WERI-Rb-1 (cell line): ENCODE data around the gene FASTK.

Source experiments
- DNase-seq: peaks from one replicate; pipeline ENCODE4 v3.0.0-alpha.2; 2020
- H3K27ac ChIP-seq: fragments of 250-450 bp; sonication (Bioruptor Pico); 2 replicates; pipeline ENCODE4 v1.5.1; 2020; ENCODE audit warnings: mild to moderate bottlenecking, moderate library complexity
- H3K27me3 ChIP-seq: fragments of 250-450 bp; sonication (Bioruptor Pico); 2 replicates; pipeline ENCODE4 v1.5.1; 2021; ENCODE audit warnings: mild to moderate bottlenecking, low read depth, moderate library complexity; ENCODE audit not compliant: insufficient read depth, severe bottlenecking
- H3K36me3 ChIP-seq: fragments of 250-450 bp; sonication (Bioruptor Pico); 2 replicates; pipeline ENCODE4 v1.5.1; 2020; ENCODE audit warnings: mild to moderate bottlenecking, moderate library complexity
- H3K4me3 ChIP-seq: 2 replicates; pipeline ENCODE4 v1.5.1; 2011; ENCODE audit warnings: low read depth, mild to moderate bottlenecking, control low read depth, low read length
- H3K9me3 ChIP-seq: fragments of 250-450 bp; sonication (Bioruptor Pico); 2 replicates; pipeline ENCODE4 v1.5.1; 2021; ENCODE audit warnings: mild to moderate bottlenecking, moderate library complexity; ENCODE audit not compliant: severe bottlenecking
- TF ChIP-seq, protein P1 (sequence below): IDR thresholded peaks from 2 replicates; pipeline ENCODE4 v1.5.1; 2011; ENCODE audit warnings: low read depth, mild to moderate bottlenecking, control low read depth, inconsistent platforms, low read length

FASTK gene

DNA sequence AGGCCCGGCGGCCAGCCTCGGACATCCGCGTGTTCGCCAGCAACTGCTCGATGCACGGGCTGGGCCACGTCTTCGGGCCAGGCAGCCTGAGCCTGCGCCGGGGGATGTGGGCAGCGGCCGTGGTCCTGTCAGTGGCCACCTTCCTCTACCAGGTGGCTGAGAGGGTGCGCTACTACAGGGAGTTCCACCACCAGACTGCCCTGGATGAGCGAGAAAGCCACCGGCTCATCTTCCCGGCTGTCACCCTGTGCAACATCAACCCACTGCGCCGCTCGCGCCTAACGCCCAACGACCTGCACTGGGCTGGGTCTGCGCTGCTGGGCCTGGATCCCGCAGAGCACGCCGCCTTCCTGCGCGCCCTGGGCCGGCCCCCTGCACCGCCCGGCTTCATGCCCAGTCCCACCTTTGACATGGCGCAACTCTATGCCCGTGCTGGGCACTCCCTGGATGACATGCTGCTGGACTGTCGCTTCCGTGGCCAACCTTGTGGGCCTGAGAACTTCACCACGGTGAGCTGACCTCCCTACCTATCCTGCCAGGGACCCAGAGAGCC lies 31.6 kb downstream of the FASTK start:
- H3K27me3 ChIP-seq: no peaks in the 10 kb centered on the region
- DNase-seq: no peak
- peaks cover 3% of the 10 kb centered on the region; the same call in 1 of the 2 replicates for H3K36me3 ChIP-seq
- no peaks in the 10 kb centered on the region for H3K9me3 ChIP-seq
- no peak overlapping the region for H3K27ac ChIP-seq
- TF ChIP-seq, protein P1, sequence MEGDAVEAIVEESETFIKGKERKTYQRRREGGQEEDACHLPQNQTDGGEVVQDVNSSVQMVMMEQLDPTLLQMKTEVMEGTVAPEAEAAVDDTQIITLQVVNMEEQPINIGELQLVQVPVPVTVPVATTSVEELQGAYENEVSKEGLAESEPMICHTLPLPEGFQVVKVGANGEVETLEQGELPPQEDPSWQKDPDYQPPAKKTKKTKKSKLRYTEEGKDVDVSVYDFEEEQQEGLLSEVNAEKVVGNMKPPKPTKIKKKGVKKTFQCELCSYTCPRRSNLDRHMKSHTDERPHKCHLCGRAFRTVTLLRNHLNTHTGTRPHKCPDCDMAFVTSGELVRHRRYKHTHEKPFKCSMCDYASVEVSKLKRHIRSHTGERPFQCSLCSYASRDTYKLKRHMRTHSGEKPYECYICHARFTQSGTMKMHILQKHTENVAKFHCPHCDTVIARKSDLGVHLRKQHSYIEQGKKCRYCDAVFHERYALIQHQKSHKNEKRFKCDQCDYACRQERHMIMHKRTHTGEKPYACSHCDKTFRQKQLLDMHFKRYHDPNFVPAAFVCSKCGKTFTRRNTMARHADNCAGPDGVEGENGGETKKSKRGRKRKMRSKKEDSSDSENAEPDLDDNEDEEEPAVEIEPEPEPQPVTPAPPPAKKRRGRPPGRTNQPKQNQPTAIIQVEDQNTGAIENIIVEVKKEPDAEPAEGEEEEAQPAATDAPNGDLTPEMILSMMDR: no peak
- no peak overlapping the region for H3K4me3 ChIP-seq

DNA sequence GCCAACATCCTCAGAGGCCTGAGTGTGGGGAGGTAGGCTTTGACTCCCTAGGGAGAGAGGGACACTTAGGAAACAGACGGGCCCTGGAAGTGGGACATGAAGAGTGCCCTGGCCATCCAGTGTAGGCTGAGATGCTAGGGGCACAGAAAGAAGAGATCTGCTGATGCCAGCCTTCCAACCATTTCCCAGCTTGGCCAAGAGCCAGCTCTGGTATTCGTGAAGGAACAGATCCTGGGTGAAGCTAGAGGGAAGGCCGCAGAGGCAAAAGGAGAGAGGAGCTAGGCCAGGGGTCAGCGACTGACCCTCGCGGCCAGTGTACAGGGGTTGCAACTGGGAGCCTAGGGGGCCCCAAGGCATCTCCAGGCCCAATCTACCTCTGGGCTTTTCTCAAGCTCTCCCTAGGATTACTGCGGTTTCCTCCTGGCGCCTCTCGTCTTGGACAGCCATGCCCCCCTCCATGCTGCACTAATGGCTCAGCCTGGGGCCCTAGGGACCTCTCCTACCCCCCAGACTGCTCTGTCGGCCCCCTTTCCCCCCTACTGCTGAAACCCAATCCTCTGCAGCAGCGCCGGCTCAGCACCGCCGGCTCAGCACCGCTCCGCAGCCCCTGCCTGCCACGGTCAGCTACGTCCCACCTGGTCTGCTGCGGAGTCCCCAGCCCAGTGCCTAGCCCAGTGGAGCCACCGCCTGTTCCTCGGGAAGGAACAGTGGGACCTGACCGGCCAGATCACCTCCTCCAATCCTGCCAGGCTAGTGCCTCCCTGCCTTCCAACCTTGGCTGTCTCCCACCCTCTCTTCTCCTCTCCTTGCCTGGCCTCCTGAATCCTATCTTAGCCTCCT lies 32.4 kb downstream of the FASTK start, which contains the start of gene ASIC3:
Gene ASIC3 (plus strand): TSS at position 556 of the 840 bp plus-strand sequence. CDS start 355 bp downstream, outside the sequence.
- no peaks in the 10 kb centered on the region for H3K27me3 ChIP-seq
- no peak within 1 kb of the TSS for H3K27ac ChIP-seq
- no peaks in the 10 kb centered on the region for H3K9me3 ChIP-seq
- no peak for DNase-seq
- peaks cover 3% of the 10 kb centered on the region; the same call in 1 of the 2 replicates for H3K36me3 ChIP-seq
- no peak within 1 kb of the TSS for H3K4me3 ChIP-seq
- TF ChIP-seq, protein P1: no peak

DNA sequence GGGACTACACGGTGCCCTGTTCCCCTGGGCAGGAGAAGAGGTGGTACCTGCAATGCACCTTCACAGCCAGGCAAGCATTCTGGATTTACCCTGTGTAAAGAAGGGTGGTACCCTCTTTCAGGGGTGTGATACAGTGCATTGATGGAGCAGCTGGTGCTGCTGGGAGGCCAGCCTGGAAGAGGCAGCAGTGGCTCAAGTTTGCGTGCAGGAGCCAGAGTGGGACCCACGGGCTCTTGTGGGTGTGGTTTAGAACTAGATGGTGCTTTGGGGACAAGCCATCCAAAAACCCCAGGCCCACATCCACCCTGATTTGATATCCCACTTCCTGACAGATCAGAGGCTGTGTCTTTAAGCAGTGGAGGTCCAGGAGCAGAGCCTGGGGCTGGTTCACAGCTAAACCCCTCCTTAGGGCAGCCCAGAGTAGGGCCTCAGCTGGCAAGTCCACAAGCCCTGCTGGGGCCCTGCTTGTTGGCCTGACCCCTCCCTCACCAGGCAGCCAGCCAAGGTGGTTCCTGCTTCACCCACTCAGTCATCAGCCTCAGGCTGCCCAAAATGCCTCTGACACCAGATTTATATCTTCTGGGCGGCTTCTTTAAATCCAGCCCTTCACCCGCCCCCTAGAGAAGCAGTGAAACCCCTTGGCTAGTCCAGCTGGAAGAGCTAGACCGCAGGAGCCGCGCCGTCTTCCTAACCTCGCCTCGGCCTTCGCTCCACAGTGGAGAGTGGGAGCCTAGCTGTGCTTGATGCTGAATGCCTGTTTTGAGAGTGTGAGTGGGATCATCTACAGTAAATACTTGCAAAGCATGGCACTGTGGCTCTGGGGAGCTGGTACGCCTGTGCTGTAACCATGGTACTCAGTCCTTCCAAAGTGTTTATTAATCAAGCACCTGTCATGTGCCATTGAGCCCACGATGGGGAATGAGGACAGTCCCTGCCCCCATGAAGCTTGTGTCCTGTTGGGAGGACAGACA lies 33.7 kb downstream of the FASTK start:
- peaks cover 3% of the 10 kb centered on the region; the same call in 1 of the 2 replicates for H3K36me3 ChIP-seq
- TF ChIP-seq, protein P1: no peak
- no peak overlapping the region for H3K27ac ChIP-seq
- H3K27me3 ChIP-seq: no peaks in the 10 kb centered on the region
- DNase-seq: no peak
- no peak overlapping the region for H3K4me3 ChIP-seq
- no peaks in the 10 kb centered on the region for H3K9me3 ChIP-seq

DNA sequence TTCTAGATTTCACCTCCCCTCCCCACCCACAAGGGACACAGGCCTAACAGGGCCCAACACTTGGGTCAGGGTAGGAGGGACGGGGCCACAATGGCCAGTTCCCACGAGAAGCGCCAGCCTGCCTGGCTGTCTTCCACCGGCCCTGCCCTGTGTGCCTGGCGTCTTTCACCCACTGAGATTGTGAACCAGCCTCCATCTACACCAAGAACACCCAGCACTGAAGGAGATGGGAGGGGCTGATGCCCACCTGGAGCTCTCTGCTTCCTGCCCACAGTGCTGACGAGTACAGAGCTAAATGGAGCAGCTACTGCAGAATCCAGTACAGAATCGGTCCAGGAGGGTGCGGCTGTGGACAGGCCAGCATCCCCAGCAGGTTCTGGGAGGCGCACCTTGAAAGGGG lies 34.6 kb downstream of the FASTK start:
- H3K27me3 ChIP-seq: no peaks in the 10 kb centered on the region
- no peaks in the 10 kb centered on the region for H3K9me3 ChIP-seq
- TF ChIP-seq, protein P1: no peak
- peaks cover 3% of the 10 kb centered on the region; the same call in 1 of the 2 replicates for H3K36me3 ChIP-seq
- no peak overlapping the region for H3K4me3 ChIP-seq
- H3K27ac ChIP-seq: peak overlapping the region; percentile 64
- no peak for DNase-seq

DNA sequence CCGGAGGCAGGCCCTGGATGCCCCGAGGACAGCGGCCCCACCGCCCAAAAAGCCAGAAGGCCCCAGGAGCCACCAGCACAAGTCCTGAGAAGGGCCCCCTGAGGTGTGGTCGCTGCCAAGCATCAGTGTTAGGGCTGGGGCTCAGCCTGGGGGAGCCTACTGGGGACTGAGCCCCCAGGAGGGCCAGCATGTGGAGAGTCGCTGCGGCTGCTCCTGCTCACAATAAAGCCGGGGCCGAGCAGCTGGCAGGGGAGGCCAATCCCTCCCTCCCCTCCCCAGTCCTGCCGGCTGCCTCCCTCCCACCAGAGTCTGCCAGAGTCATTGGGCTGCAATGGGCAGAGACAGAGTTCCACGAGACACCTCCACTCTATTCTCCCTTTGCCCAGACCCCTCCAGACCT lies 35.3 kb downstream of the FASTK start:
- H3K27ac ChIP-seq: peak overlapping the region; percentile 64
- H3K27me3 ChIP-seq: no peaks in the 10 kb centered on the region
- H3K9me3 ChIP-seq: no peaks in the 10 kb centered on the region
- TF ChIP-seq, protein P1: no peak
- DNase-seq: peak; percentile 81
- peaks cover 3% of the 10 kb centered on the region; the same call in 1 of the 2 replicates for H3K36me3 ChIP-seq
- no peak overlapping the region for H3K4me3 ChIP-seq
